Measurements from ENCODE around the gene ZNF639. TPM values are rescaled to one million over a fixed set of nuclear protein-coding genes. Genes with fewer than 3 reads are reported as not detected.

ZNF639 gene
- total and polyA plus RNA-seq, 10 of the 15 experiments (the other 5 are each of a cell fraction or from before 2014, with no cell fraction given), result 16.3 to 61.2 (median 35.3) TPM

- TF ChIP-seq CEBPZ (IDR thresholded peaks at IDR 0.05; ENCODE audit: low read depth, low read length) (no peak), SREBF1 (IDR thresholded peaks at IDR 0.05; ENCODE audit: low read length) (0 out of 2 replicates have a peak, but pooled peaks have one; percentile 39), IRF3 (IDR thresholded peaks at IDR 0.05) (no peak), JUND (IDR thresholded peaks at IDR 0.05; ENCODE audit: low read depth, low read length) (peak; percentile 91; the same call in 1 of the 2 replicates), USF1 (IDR thresholded peaks at IDR 0.05; ENCODE audit: borderline replicate concordance, extremely low read length, insufficient read depth, low read depth, low read length) (no peak), ZBTB40 (IDR thresholded peaks at IDR 0.05; ENCODE audit: borderline replicate concordance) (peak; percentile 33; the same call in 1 of the 2 replicates), TAF1 (IDR thresholded peaks at IDR 0.05; ENCODE audit: borderline replicate concordance, low read depth, low read length) (peak; percentile 57; the same call in 1 of the 2 replicates), NFYB (IDR thresholded peaks at IDR 0.05; ENCODE audit: insufficient read depth, low read depth, low read length) (no peak), TCF3 (IDR thresholded peaks at IDR 0.05; ENCODE audit: borderline replicate concordance, insufficient read depth, low read depth, low read length) (0 out of 2 replicates have a peak, but pooled peaks have one; percentile 12), RB1 (IDR thresholded peaks at IDR 0.05; ENCODE audit: borderline replicate concordance) (peak; percentile 66; the same call in 1 of the 2 replicates), ATF2 (IDR thresholded peaks at IDR 0.05; ENCODE audit: low read length) (no peak), CHD2 (IDR thresholded peaks at IDR 0.05; ENCODE audit: borderline replicate concordance, low read depth, low read length) (0 out of 2 replicates have a peak, but pooled peaks have one; percentile 63), RBBP5 (conservative IDR thresholded peaks at IDR 0.05) (no peak), IRF5 (IDR thresholded peaks at IDR 0.05; ENCODE audit: borderline replicate concordance) (no peak), DPF2 (IDR thresholded peaks at IDR 0.05) (peak; percentile 93)
Measured at GRCh38 chr3:179322286-179323196, at the start of gene ZNF639 (continued).

Measured in GM12878 (cell line).